GM12878 (cell line): Measurements from ENCODE around the gene GPR68. TPM values are rescaled to one million over a fixed set of nuclear protein-coding genes. Genes with fewer than 3 reads are reported as not detected.

Experiments
- BHLHE40 ChIP-seq, 2 experiments: fragments of 450-650 bp in 1 of 2; IDR thresholded peaks; 2 replicates each; pipeline ENCODE4 v1.6.1; 2011 to 2017; ENCODE audit warnings: low read depth in 2 of 2, borderline replicate concordance in 1 of 2, improper control_type of control experiment in 1 of 2, low read length in 1 of 2, mild to moderate bottlenecking in 1 of 2
- FOXK2 ChIP-seq: fragments of 450-650 bp; IDR thresholded peaks from 2 replicates; pipeline ENCODE4 v1.6.1; 2017; ENCODE audit warnings: mild to moderate bottlenecking, moderate library complexity
- IRF5 ChIP-seq: fragments of 450-650 bp; IDR thresholded peaks from 2 replicates; pipeline ENCODE4 v1.6.1; 2017; ENCODE audit warnings: borderline replicate concordance
- NBN ChIP-seq: fragments of 450-650 bp; IDR thresholded peaks from 2 replicates; pipeline ENCODE4 v1.6.1; 2016
- POLR2A ChIP-seq: IDR thresholded peaks from 2 replicates; pipeline ENCODE4 v1.6.1; 2011; ENCODE audit warnings: low read depth, mild to moderate bottlenecking, low read length
- POU2F2 ChIP-seq: IDR thresholded peaks from 3 replicates; pipeline ENCODE4 v1.6.1; 2011; ENCODE audit warnings: low read depth, mild to moderate bottlenecking, low read length, borderline replicate concordance
- TAF1 ChIP-seq: IDR thresholded peaks from 2 replicates; pipeline ENCODE4 v1.6.1; 2011; ENCODE audit warnings: mild to moderate bottlenecking, low read depth, low read length, borderline replicate concordance
- ZBTB40 ChIP-seq: fragments of 450-650 bp; IDR thresholded peaks from 2 replicates; pipeline ENCODE4 v1.6.1; 2016; ENCODE audit warnings: mild to moderate bottlenecking, moderate library complexity, borderline replicate concordance
- polyA plus RNA-seq, 11 experiments: library from polyadenylated mRNA; depleted of rRNA in 4 of 11; unstranded in 6 of 11; stranded (reverse) in 5 of 11; fragments of >200 nt; fragmentation: Nextera tagmentation in 4 of 11; fragmentation: Illumina TruSeq in 1 of 11; extraction: Ambion mirVana in 4 of 11; extraction: Trizol in 1 of 11; gene quantifications; 1 replicate in 1 of 11; 2 replicates in 10 of 11; pipeline versions ENCODE4 v1.2.1 to v1.2.3, GENCODE V29; 2011 to 2016; ENCODE audit warnings: inconsistent platforms in 2 of 11, missing spikeins in 2 of 11, low read depth in 1 of 11
- total RNA-seq, 4 experiments: library from RNA; depleted of rRNA in 3 of 4; stranded (reverse); fragments of >200 nt in 3 of 4; fragmentation: Illumina TruSeq in 1 of 4; extraction: Trizol in 1 of 4; gene quantifications; 2 replicates each; pipeline versions ENCODE4 v1.2.1 to v1.2.3, GENCODE V29; 2013 to 2021
- TF ChIP-seq, protein P1 (sequence below): IDR thresholded peaks from 2 replicates; pipeline ENCODE4 v1.6.1; 2012; ENCODE audit warnings: improper control_type of control experiment, low read depth, low read length; ENCODE audit not compliant: insufficient replicate concordance
- TF ChIP-seq, protein P2 (sequence below): fragments of 450-650 bp; IDR thresholded peaks from 2 replicates; pipeline ENCODE4 v1.6.1; 2017; ENCODE audit warnings: mild to moderate bottlenecking, low read depth, inconsistent platforms; ENCODE audit not compliant: poor library complexity, severe bottlenecking
- TF ChIP-seq, protein P3 (sequence below): fragments of 450-650 bp; conservative IDR thresholded peaks from 2 replicates; pipeline ENCODE4 v1.6.1; 2017; ENCODE audit warnings: mild to moderate bottlenecking, moderate library complexity

Gene GPR68
- total and polyA plus RNA-seq, 10 of the 15 experiments (the other 5 are each of a cell fraction or from before 2014, with no cell fraction given) = 0.06 to 3.4 (median 1.8) TPM

GRCh38 chr14:91229743-91230200 is 14.7 kb downstream of the GPR68 start (continued):
- TF ChIP-seq, protein P1, sequence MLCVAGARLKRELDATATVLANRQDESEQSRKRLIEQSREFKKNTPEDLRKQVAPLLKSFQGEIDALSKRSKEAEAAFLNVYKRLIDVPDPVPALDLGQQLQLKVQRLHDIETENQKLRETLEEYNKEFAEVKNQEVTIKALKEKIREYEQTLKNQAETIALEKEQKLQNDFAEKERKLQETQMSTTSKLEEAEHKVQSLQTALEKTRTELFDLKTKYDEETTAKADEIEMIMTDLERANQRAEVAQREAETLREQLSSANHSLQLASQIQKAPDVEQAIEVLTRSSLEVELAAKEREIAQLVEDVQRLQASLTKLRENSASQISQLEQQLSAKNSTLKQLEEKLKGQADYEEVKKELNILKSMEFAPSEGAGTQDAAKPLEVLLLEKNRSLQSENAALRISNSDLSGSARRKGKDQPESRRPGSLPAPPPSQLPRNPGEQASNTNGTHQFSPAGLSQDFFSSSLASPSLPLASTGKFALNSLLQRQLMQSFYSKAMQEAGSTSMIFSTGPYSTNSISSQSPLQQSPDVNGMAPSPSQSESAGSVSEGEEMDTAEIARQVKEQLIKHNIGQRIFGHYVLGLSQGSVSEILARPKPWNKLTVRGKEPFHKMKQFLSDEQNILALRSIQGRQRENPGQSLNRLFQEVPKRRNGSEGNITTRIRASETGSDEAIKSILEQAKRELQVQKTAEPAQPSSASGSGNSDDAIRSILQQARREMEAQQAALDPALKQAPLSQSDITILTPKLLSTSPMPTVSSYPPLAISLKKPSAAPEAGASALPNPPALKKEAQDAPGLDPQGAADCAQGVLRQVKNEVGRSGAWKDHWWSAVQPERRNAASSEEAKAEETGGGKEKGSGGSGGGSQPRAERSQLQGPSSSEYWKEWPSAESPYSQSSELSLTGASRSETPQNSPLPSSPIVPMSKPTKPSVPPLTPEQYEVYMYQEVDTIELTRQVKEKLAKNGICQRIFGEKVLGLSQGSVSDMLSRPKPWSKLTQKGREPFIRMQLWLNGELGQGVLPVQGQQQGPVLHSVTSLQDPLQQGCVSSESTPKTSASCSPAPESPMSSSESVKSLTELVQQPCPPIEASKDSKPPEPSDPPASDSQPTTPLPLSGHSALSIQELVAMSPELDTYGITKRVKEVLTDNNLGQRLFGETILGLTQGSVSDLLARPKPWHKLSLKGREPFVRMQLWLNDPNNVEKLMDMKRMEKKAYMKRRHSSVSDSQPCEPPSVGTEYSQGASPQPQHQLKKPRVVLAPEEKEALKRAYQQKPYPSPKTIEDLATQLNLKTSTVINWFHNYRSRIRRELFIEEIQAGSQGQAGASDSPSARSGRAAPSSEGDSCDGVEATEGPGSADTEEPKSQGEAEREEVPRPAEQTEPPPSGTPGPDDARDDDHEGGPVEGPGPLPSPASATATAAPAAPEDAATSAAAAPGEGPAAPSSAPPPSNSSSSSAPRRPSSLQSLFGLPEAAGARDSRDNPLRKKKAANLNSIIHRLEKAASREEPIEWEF = peak; percentile 49
- TF ChIP-seq POU2F2 (peak; percentile 89; the same call in 2 of the 3 replicates), ZBTB40 (peak; percentile 60; the same call in 1 of the 2 replicates), POLR2A (peak; percentile 34; the same call in 1 of the 2 replicates), FOXK2 (no peak), NBN (peak; percentile 72; the same call in 1 of the 2 replicates), TAF1 (peak; percentile 54), IRF5 (no peak), BHLHE40 (IDR thresholded peaks at IDR 0.05; ENCODE audit: borderline replicate concordance in 1 of 2, low read depth in 2 of 2, low read length in 1 of 2) (peak; percentile 80 to 82)
- TF ChIP-seq, protein P2, sequence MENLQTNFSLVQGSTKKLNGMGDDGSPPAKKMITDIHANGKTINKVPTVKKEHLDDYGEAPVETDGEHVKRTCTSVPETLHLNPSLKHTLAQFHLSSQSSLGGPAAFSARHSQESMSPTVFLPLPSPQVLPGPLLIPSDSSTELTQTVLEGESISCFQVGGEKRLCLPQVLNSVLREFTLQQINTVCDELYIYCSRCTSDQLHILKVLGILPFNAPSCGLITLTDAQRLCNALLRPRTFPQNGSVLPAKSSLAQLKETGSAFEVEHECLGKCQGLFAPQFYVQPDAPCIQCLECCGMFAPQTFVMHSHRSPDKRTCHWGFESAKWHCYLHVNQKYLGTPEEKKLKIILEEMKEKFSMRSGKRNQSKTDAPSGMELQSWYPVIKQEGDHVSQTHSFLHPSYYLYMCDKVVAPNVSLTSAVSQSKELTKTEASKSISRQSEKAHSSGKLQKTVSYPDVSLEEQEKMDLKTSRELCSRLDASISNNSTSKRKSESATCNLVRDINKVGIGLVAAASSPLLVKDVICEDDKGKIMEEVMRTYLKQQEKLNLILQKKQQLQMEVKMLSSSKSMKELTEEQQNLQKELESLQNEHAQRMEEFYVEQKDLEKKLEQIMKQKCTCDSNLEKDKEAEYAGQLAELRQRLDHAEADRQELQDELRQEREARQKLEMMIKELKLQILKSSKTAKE = peak; percentile 65
- TF ChIP-seq, protein P3, sequence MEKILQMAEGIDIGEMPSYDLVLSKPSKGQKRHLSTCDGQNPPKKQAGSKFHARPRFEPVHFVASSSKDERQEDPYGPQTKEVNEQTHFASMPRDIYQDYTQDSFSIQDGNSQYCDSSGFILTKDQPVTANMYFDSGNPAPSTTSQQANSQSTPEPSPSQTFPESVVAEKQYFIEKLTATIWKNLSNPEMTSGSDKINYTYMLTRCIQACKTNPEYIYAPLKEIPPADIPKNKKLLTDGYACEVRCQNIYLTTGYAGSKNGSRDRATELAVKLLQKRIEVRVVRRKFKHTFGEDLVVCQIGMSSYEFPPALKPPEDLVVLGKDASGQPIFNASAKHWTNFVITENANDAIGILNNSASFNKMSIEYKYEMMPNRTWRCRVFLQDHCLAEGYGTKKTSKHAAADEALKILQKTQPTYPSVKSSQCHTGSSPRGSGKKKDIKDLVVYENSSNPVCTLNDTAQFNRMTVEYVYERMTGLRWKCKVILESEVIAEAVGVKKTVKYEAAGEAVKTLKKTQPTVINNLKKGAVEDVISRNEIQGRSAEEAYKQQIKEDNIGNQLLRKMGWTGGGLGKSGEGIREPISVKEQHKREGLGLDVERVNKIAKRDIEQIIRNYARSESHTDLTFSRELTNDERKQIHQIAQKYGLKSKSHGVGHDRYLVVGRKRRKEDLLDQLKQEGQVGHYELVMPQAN = no peak
